Measurements from ENCODE around the gene TFEC.

- no peak for TF ChIP-seq EZH2phosphoT487 (IDR thresholded peaks at IDR 0.05)
- TF ChIP-seq CTCF (IDR thresholded peaks at IDR 0.05), result no peak
Observed at GRCh38 chr7:115988401-115988800, 42.2 kb downstream of the TFEC start.

All from neural progenitor cell (in vitro differentiated cells).